Urinary bladder (tissue), 4 donors: ENCODE results near the gene PMAIP1. TPM values are rescaled to one million over a fixed set of nuclear protein-coding genes. Genes with fewer than 3 reads are reported as not detected.

ENCODE experiments used
- DNase-seq: peaks from one replicate; pipeline ENCODE4 v3.0.0-alpha.2; 2015; ENCODE audit errors: extremely low spot score
- H3K27ac ChIP-seq: one replicate; pipeline ENCODE4 v1.5.1; 2013; ENCODE audit warnings: low read depth, mild to moderate bottlenecking, moderate library complexity
- H3K36me3 ChIP-seq: one replicate; pipeline ENCODE4 v1.6.1; 2013; ENCODE audit warnings: mild to moderate bottlenecking, moderate library complexity; ENCODE audit not compliant: insufficient read depth
- H3K4me1 ChIP-seq: one replicate; pipeline ENCODE4 v1.6.1; 2013; ENCODE audit warnings: mild to moderate bottlenecking, moderate library complexity; ENCODE audit not compliant: insufficient read depth
- H3K4me3 ChIP-seq: one replicate; pipeline ENCODE4 v1.5.1; 2013; ENCODE audit warnings: low read depth, low read length
- WGBS: extraction: QIAGEN DNeasy Blood & Tissue Kit; methylation state at CpG from one replicate; pipeline ENCODE4 v1.1.7; 2013; 5-methylcytosine and 5-hydroxymethylcytosine counted together
- polyA plus RNA-seq: library from polyadenylated mRNA; stranded (reverse); fragments of 200-250 nt; gene quantifications from one replicate; pipeline ENCODE4 v1.2.3, GENCODE V29; 2013
- total RNA-seq: library from RNA; depleted of rRNA; stranded (reverse); fragments of >200 nt; gene quantifications from one replicate; pipeline ENCODE4 v1.2.3, GENCODE V29; 2014
- donor health status: healthy with polysubstance abuse.
- donor health status: healthy.

Gene PMAIP1
- total and polyA plus RNA-seq, 2 donors, result 1.1 to 1.6 TPM

DNA sequence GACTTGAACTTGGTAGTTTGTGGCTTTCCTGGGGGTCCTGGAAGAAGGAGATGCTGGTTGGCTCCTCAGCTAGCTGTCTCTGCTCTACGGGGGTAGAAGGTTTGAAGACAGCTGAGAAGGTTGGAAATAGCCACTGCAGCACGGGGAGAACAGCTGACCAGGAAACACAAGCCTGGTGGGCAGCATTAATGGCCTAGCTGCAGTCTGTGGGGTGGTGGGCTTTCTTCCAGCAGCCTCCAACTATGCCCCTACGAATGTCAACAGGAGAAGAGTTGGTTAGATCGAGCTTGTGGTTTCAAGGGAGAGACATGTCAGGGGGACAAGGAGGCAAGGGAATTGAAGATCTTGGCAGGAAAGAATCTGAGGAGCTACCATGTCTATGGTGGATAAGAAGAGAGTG lies 38.9 kb downstream of the PMAIP1 start:
- Histone ChIP-seq H3K27ac (no peak overlapping the region), H3K36me3 (no peaks in the 10 kb centered on the region), H3K4me1 (no peaks in the 10 kb centered on the region), H3K4me3 (no peak overlapping the region)
- no peak for DNase-seq
- WGBS, result 83% methylated on average over 4 of the region's 4 CpGs

DNA sequence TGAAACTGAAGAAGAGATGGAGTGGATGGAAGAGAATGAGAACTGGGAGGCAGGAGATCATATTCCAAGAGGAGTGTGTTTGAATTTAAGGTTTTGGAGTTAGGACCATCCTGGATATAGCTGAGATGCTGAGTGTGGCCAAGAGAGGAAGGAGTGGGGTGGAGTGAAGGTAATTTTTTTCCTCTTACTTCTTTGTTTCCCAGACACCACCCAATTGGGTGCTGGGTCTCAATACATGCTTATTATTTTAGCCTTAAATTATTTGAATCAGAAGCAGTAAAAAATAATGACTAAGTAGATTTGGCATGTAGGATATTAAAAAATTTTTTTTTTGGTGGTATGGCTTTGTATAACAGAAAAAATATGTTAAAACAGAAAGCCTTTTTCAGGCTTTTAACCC lies 39.3 kb downstream of the PMAIP1 start:
- Histone ChIP-seq H3K4me3 (no peak overlapping the region), H3K27ac (no peak overlapping the region), H3K4me1 (no peaks in the 10 kb centered on the region), H3K36me3 (no peaks in the 10 kb centered on the region)
- DNase-seq, result no peak

DNA sequence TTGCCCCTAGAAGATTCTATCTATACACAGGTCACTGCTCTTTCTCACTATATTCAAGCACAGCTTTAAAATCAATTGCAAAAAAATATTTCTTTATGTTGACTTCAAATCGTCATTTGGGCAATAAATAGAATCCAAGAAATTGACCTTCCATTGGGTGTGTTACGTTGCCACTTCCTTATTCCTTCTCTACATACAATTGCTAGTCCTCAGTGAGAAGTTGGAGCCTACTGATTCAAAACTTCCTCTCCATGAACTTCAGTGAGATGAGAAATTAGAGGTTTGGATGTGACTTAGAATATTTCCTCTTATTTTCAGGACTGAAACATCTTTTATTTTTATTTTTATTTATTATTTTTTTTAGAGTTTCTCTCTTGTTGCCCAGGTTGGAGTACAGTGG lies 40.3 kb downstream of the PMAIP1 start:
- Histone ChIP-seq H3K27ac (no peak overlapping the region), H3K4me3 (no peak overlapping the region), H3K4me1 (no peaks in the 10 kb centered on the region), H3K36me3 (no peaks in the 10 kb centered on the region)
- DNase-seq, result no peak
- 66% methylated on average over 2 of the region's 2 CpGs for WGBS

GRCh38 chr18:59941331-59941730 lies 41.5 kb downstream of the PMAIP1 start:
- 70% methylated on average over 4 of the region's 4 CpGs for WGBS
- H3K4me3 ChIP-seq, result no peak overlapping the region
- no peak for DNase-seq
- no peak overlapping the region for H3K27ac ChIP-seq
- no peaks in the 10 kb centered on the region for H3K4me1 ChIP-seq
- H3K36me3 ChIP-seq, result no peaks in the 10 kb centered on the region

GRCh38 chr18:59942601-59943000 lies 42.8 kb downstream of the PMAIP1 start:
- H3K4me3 ChIP-seq, result no peak overlapping the region
- no peaks in the 10 kb centered on the region for H3K4me1 ChIP-seq
- no peak overlapping the region for H3K27ac ChIP-seq
- WGBS, result 83% methylated on average over 4 of the region's 4 CpGs
- H3K36me3 ChIP-seq, result no peaks in the 10 kb centered on the region
- DNase-seq, result no peak

- 87% methylated on average over 2 of the region's 2 CpGs for WGBS
- H3K36me3 ChIP-seq, result no peaks in the 10 kb centered on the region
- H3K27ac ChIP-seq, result no peak overlapping the region
- no peak overlapping the region for H3K4me3 ChIP-seq
- no peaks in the 10 kb centered on the region for H3K4me1 ChIP-seq
- no peak for DNase-seq
Observed at GRCh38 chr18:59945544-59945943, 45.7 kb downstream of the PMAIP1 start.

- Histone ChIP-seq H3K27ac (no peak overlapping the region), H3K36me3 (no peaks in the 10 kb centered on the region), H3K4me3 (no peak overlapping the region), H3K4me1 (no peaks in the 10 kb centered on the region)
- WGBS, result 78% methylated on average over 6 of the region's 6 CpGs
- DNase-seq, result no peak
Observed at GRCh38 chr18:59950215-59950944, 50.6 kb downstream of the PMAIP1 start.

GRCh38 chr18:59951591-59951990 lies 51.8 kb downstream of the PMAIP1 start:
- Histone ChIP-seq H3K36me3 (no peaks in the 10 kb centered on the region), H3K4me3 (no peak overlapping the region), H3K27ac (no peak overlapping the region), H3K4me1 (no peaks in the 10 kb centered on the region)
- 80% methylated on average over 4 of the region's 4 CpGs for WGBS
- DNase-seq, result no peak

DNA sequence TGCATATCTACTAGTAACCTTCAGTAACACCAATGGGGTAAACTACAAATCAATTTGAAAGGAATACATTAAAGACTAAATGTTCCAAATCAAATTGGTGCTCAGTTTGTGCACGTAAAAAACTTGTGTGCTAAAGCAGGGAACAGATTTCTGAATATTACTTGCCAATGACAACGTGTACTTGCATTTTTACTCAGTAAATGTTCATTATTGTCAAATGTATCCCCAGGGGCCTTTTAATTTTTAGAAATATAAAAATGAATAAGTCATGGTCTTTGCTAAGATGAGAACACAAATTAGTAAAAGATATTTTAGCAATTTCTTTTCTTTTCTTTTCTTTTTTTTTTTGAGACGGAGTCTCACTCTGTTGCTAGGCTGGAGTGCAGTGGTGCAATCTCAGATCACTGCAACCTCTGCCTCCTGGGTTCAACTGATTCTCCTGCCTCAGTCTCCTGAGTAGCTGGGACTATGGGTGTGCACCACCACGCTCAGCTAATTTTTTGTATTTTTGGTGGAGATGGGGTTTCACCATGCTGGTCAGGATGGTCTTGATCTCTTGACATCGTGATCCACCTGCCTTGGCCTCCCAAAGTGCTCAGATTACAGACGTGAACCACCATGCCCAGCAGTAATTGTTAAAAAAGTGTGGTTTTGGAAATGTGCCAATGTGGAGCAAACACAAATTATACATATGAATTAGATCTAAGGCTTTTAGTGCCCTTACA lies 52.6 kb downstream of the PMAIP1 start:
- 83% methylated on average over 6 of the region's 6 CpGs for whole genome bisulfite sequencing

More for the DNA sequence above, 52.6 kb downstream of the PMAIP1 start:
- DNase-seq, result no peak
- H3K27ac ChIP-seq, result no peak overlapping the region
- H3K4me3 ChIP-seq, result no peak overlapping the region
- no peaks in the 10 kb centered on the region for H3K36me3 ChIP-seq
- no peaks in the 10 kb centered on the region for H3K4me1 ChIP-seq

Other genes starting within 250 kb of the PMAIP1 start
- gene CCBE1, start 202.6 kb upstream of the PMAIP1 start, total RNA-seq, result 4.2 TPM
- gene CCBE1, start 202.6 kb upstream of the PMAIP1 start, polyA plus RNA-seq, result 0.37 TPM